WTC11 (cell line): ENCODE measurements around the gene ITM2C. TPM values are rescaled to one million over a fixed set of nuclear protein-coding genes. Genes with fewer than 3 reads are reported as not detected.

Experiments used
- ERG ChIP-seq: fragments of 250-450 bp; sonication (Bioruptor Pico); IDR thresholded peaks from 2 replicates; pipeline ENCODE4 v1.8.0; 2021; ENCODE audit warnings: mild to moderate bottlenecking
- GRHL2 ChIP-seq: fragments of 250-450 bp; sonication (Bioruptor Pico); IDR thresholded peaks from 2 replicates; pipeline ENCODE4 v1.8.0; 2022; ENCODE audit warnings: mild to moderate bottlenecking, moderate library complexity; ENCODE audit not compliant: insufficient replicate concordance, severe bottlenecking
- KAT7 ChIP-seq: sonication (generic); formaldehyde crosslinking; IDR thresholded peaks from 2 replicates; pipeline ENCODE4 v1.8.1; 2023; ENCODE audit warnings: missing genetic modification reagents, mild to moderate bottlenecking, borderline replicate concordance
- RELA ChIP-seq: sonication (generic); formaldehyde crosslinking; IDR thresholded peaks from 2 replicates; pipeline ENCODE4 v1.8.1; 2022; ENCODE audit warnings: missing genetic modification reagents, mild to moderate bottlenecking, borderline replicate concordance
- ZNF532 ChIP-seq: fragments of 250-450 bp; sonication (Bioruptor Pico); IDR thresholded peaks from 2 replicates; pipeline ENCODE4 v1.9.0; 2021; ENCODE audit warnings: mild to moderate bottlenecking, borderline replicate concordance
- total RNA-seq: library from RNA; stranded (reverse); gene quantifications from 3 replicates; pipeline ENCODE4 v1.2.3, GENCODE V29; 2021
- TF ChIP-seq, protein P1 (sequence below): sonication (generic); formaldehyde crosslinking; IDR thresholded peaks from 2 replicates; pipeline ENCODE4 v1.8.0; 2023; ENCODE audit warnings: missing genetic modification reagents

The ITM2C gene
- total RNA-seq, 1 experiment from 2014 or later = 316 TPM

DNA sequence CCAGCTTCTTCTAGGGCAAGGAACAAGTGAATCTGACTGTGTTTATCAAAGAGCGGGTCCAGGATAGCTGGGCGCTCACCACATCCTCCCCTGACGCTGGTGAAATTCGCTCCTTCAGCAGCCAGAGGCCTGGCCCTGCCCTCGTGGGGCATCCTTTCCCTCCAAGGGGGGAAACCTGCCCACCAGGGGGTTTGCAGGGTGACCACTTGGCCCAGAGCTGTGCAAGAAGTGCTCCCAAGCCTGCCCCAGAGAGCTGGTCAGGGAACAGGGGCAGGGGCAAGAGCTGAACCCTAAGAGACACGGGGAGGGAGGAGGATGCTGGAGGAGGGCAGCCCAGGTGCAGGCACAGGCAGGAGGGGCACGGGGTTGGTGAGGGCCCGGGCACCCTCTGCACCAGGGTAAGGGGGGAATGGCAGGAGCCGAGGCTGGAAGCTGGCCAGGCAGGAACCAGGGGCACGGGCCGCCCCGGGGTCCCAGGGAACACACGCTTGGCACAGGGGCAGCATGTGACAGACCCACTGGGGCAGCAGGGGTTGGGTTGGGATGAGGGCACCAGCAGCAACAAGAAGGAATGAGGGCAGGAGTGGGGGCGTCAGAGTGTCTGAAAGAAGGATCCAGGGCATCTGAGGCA lies 63.1 kb downstream of the ITM2C start (continued):
- TF ChIP-seq ZNF532 (CRISPR knock-in tag) (no peak), RELA (CRISPR knock-in tag) (no peak), KAT7 (CRISPR knock-in tag) (no peak), GRHL2 (CRISPR knock-in tag) (no peak), ERG (CRISPR knock-in tag) (no peak)
- TF ChIP-seq, protein P1, sequence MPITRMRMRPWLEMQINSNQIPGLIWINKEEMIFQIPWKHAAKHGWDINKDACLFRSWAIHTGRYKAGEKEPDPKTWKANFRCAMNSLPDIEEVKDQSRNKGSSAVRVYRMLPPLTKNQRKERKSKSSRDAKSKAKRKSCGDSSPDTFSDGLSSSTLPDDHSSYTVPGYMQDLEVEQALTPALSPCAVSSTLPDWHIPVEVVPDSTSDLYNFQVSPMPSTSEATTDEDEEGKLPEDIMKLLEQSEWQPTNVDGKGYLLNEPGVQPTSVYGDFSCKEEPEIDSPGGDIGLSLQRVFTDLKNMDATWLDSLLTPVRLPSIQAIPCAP (CRISPR knock-in tag) = no peak
- TF ChIP-seq, all 79 proteins: peak for 0

Other genes with a start within 250 kb of the ITM2C start
- 35.6 to 38.9 TPM (median 36.9 TPM) in 3 replicates for gene CAB39, start 152.1 kb upstream of the ITM2C start, total RNA-seq
- gene GPR55, start 60.3 kb downstream of the ITM2C start, total RNA-seq = not detected in 3 replicates
- not detected in 3 replicates for gene SPATA3, start 131.2 kb downstream of the ITM2C start, total RNA-seq
- gene C2orf72, start 172.6 kb downstream of the ITM2C start, total RNA-seq = 1.3 to 2.8 TPM (median 1.7 TPM) in 3 replicates
- gene PSMD1, start 191.9 kb downstream of the ITM2C start, total RNA-seq = 140 to 163 TPM (median 148 TPM) in 3 replicates